Putamen (tissue), 1 donor: ENCODE data around the gene ZNF629.
A peak's percentile ranks its signal among the peaks of the same experiment; 100 is the strongest.
"Not testable (repeated sequence)": the region's sequence is repeated elsewhere in the genome, so short reads cannot be mapped to it uniquely, and the experiment has no call there.

ENCODE experiments used
- DNase-seq: peaks from one replicate; pipeline ENCODE4 v3.0.0-alpha.2; 2016; ENCODE audit warnings: low spot score

The ZNF629 gene

GRCh38 chr16:30786936-30787612 is at the start of gene ZNF629:
ZNF629 (minus strand) TSS chr16:30787205; CDS start chr16:30784482, 2,723 bp downstream.
- DNase-seq, result peak; percentile 83

DNA sequence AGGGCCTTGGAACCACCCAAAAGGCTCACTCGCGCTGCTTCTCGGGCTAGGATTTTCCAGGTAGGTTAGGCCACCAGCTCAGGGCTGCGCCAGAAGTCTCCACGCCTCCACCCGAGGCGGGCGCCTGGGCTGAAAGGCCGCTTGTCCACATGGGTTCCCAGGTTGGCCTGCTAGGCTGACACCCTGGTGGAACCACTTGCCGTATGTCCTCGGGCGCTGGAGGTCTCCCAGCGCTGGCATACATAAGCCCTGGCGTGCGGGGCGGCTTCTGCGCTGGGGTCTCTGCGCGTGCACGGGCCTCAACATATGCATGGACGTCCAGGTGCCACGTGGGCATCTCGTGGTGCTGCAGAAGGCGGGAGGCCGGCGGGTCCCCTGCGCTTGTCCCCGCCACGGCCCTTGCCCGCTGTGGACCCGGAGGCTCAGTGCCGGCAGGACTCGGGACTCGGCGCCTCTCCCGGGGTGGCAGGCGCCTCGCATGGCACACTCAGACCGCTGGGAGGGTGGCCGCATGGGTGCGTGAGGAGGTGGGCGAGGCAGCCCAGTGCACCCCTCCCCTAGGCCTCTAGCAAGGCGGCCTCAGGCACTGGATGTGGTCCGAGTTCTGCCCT is 47.2 kb upstream of the ZNF629 start:
- DNase-seq, result no peak

- no peak for DNase-seq
Observed at GRCh38 chr16:30830072-30830417, 43.0 kb upstream of the ZNF629 start.

- DNase-seq, result no peak
Observed at GRCh38 chr16:30829130-30830071, 42.4 kb upstream of the ZNF629 start.

DNA sequence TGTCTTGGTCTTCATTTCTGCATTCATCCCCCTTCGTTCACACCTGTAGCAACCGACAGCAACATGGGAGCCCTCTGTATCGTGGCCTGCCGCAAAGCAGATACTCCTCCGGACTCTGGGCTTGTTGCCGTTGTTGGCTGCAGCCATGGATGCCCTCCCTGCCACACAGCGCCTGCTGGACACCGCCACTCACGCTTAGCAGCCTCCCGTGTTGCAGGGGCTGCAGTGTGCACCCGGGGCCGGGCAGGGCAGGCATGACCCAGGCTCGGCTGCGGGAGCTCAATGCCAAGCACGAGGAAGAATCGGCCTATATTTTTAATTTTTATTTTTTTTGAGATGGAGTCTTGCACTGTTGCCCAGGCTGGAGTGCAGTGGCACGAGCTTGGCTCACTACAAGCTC is 34.9 kb upstream of the ZNF629 start:
- DNase-seq, result no peak

DNA sequence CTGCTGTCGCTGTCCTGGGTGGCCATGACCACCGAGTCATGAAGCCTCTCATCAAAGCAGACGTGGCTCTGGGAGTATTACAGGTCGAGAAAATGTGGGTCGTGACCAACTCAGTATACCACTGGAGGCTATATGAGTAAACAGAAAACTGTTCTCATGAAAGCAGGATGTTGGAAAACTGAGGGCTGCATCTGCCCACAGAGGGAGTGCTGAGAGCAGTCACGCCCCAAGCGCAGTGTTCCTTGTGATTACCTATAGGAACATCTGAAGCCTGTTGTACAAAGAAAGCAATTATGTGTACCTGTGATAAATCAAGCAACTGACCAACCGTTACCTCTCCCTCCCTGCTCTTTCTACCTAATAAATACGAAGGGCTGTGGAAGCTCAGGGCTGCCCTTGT is 34.4 kb upstream of the ZNF629 start:
- DNase-seq, result not testable (repeated sequence)

DNA sequence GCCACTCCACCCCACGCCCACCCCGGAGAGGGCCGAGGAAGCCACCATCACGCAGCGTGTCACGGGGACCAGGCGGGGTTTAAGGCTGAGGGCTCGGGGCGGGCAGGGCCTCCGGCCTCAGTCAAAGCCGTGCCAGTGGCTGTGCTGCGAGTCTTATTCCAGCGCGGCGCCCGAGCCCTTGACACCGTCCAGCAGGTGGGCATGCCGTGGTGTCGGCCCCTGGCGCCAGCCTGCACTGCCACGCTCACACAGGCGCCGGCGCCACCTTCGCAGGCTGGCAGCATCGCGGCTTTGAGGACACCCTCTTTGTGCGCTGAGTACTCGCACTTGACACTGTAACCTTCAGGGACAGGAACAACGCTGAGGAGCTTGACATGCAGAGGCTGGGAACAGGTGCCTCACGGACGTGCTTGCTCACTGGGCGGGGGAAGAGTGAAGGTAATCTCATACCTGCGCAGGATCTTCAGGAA is 34.0 kb upstream of the ZNF629 start:
- no peak for DNase-seq

GRCh38 chr16:30816769-30817168 is 29.8 kb upstream of the ZNF629 start:
- no peak for DNase-seq

GRCh38 chr16:30813821-30814189 is 26.8 kb upstream of the ZNF629 start:
- DNase-seq, result no peak

- DNase-seq, result not testable (repeated sequence)
Observed at GRCh38 chr16:30809675-30810074, 22.7 kb upstream of the ZNF629 start.

DNA sequence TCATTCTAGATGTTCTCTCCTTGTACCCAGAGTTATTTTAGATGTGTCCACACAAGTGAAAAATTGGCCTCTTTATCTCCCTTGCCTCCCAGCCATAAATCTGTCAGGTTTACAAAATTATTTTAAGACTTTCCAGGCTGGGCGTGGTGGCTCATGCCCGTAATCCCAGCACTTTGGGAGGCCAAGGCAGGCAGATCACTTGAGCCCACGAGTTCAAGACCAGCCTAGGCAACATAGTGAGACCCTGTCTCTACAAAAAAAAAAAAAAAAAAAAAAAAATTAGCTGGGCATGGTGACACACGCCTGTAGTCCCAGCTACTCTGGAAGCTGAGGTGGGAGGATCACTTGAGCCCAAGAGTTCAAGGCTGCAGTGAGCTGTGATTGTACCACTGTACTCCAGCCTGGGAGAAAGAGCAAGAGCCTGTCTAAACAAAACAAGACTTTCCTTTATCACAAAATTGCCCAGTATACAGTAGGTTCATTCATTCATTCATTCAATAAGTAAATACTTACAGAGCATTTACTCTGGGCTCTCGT is 22.0 kb upstream of the ZNF629 start:
- DNase-seq, result not testable (repeated sequence)

DNA sequence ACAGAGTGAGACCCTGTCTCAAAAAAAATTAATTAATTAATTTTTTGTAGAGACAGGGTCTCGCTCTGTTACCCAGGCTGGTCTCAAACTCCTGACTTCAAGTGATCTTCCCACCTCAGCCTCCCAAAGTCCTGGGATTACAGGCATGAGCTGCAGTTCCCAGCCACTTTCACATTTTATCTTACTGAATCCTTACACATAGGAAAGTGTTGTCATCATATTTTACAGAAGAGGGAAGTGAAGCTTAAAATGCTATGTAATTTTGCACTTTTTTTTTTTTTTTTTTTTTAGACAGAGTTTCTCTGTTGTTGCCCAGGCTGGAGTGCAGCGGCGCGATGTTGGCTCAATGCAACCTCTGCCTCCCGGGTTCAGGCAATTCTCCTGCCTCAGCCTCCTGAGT is 21.1 kb upstream of the ZNF629 start:
- no peak for DNase-seq

GRCh38 chr16:30805370-30806169 is 18.6 kb upstream of the ZNF629 start:
- DNase-seq, result peak; percentile 86

GRCh38 chr16:30805056-30805369 is 18.0 kb upstream of the ZNF629 start:
- DNase-seq, result no peak

DNA sequence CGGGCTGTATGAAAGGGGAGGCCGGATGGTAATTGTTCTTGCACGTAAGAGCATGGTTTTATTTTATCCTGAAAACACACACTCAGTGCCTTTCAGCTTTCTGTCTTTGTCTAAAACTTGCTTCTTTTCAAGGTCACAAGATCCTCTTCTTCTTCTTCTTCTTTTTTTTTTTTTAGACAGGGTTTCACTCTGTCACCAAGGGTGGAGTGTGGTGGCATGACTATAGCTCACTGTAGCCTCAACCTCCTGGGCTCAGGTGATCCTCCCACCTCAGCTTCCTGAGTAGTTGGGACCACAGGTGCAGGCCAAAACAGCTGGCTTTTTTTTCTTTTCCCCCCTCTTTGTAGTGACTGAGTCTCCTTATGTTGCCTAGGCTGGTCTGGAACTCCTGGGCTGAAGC is 15.9 kb upstream of the ZNF629 start:
- no peak for DNase-seq

- no peak for DNase-seq
Observed at GRCh38 chr16:30797670-30798309, 10.8 kb upstream of the ZNF629 start.

- no peak for DNase-seq
Observed at GRCh38 chr16:30794634-30795033, 7.6 kb upstream of the ZNF629 start.

- DNase-seq, result no peak
Observed at GRCh38 chr16:30793508-30794069, 6.6 kb upstream of the ZNF629 start.

GRCh38 chr16:30787613-30788378 is 791 bp upstream of the ZNF629 start:
- no peak for DNase-seq
